Fibroblast of lung (primary cell): ENCODE measurements around the gene MAST2. TPM values are rescaled to one million over a fixed set of nuclear protein-coding genes. Genes with fewer than 3 reads are reported as not detected.

ENCODE experiments used
- DNase-seq, 2 donors: peaks; one replicate each; pipeline versions ENCODE4 v3.0.0 to v3.0.0-alpha.2; 2010; ENCODE audit warnings: low read depth in 2 of 2
- H2AFZ ChIP-seq: 2 replicates; pipeline ENCODE4 v1.5.1; 2012; ENCODE audit warnings: low read length, control low read depth, inconsistent platforms
- H3K27ac ChIP-seq: 2 replicates; pipeline ENCODE4 v1.5.1; 2011; ENCODE audit warnings: low read length, control low read depth; ENCODE audit not compliant: insufficient read depth
- H3K27me3 ChIP-seq: 2 replicates; pipeline ENCODE4 v1.5.1; 2011; ENCODE audit warnings: mild to moderate bottlenecking, low read length; ENCODE audit not compliant: control insufficient read depth, insufficient read depth
- H3K36me3 ChIP-seq: 2 replicates; pipeline ENCODE4 v1.5.1; 2011; ENCODE audit warnings: low read length; ENCODE audit not compliant: control insufficient read depth, insufficient read depth
- H3K4me1 ChIP-seq: 2 replicates; pipeline ENCODE4 v1.5.1; 2011; ENCODE audit warnings: low read length; ENCODE audit not compliant: control insufficient read depth, insufficient read depth; ENCODE audit errors: extremely low read depth
- H3K4me2 ChIP-seq: 2 replicates; pipeline ENCODE4 v1.5.1; 2011; ENCODE audit warnings: low read length, control low read depth; ENCODE audit not compliant: insufficient read depth; ENCODE audit errors: extremely low read depth
- H3K4me3 ChIP-seq, 4 experiments: fragments of 200-600 bp in 1 of 4; sonication (generic) in 1 of 4; replicated peaks in 1 of 4; 2 replicates each; pipeline ENCODE4 v1.5.1; 2011 to 2016; ENCODE audit warnings: low read length in 4 of 4, low read depth in 3 of 4, mild to moderate bottlenecking in 3 of 4, control low read depth in 2 of 4, inconsistent platforms in 1 of 4, mixed read lengths in 1 of 4; ENCODE audit not compliant: insufficient read depth in 1 of 4; ENCODE audit errors: control extremely low read depth in 1 of 4
- H3K79me2 ChIP-seq: 2 replicates; pipeline ENCODE4 v1.5.1; 2012; ENCODE audit warnings: mild to moderate bottlenecking, low read length, inconsistent platforms; ENCODE audit not compliant: control insufficient read depth, insufficient read depth
- H3K9ac ChIP-seq: 2 replicates; pipeline ENCODE4 v1.5.1; 2011; ENCODE audit warnings: mild to moderate bottlenecking, low read length, control low read depth; ENCODE audit not compliant: insufficient read depth
- H3K9me3 ChIP-seq: 2 replicates; pipeline ENCODE4 v1.5.1; 2012; ENCODE audit warnings: low read depth, low read length; ENCODE audit not compliant: control insufficient read depth, insufficient read depth
- H4K20me1 ChIP-seq: 2 replicates; pipeline ENCODE4 v1.5.1; 2011; ENCODE audit warnings: low read length; ENCODE audit not compliant: control insufficient read depth, insufficient read depth; ENCODE audit errors: extremely low read depth
- EZH2 ChIP-seq: IDR thresholded peaks from 2 replicates; pipeline ENCODE4 v1.5.1; 2012; ENCODE audit warnings: low read length, control low read depth, mild to moderate bottlenecking; ENCODE audit errors: missing control alignments
- polyA plus RNA-seq, 2 donors: library from polyadenylated mRNA; depleted of rRNA in 1 of 2; stranded (reverse) in 1 of 2; unstranded in 1 of 2; fragments of >200 nt; gene quantifications; 2 replicates each; pipeline ENCODE4 v1.2.1, GENCODE V29; 2011 to 2012; ENCODE audit warnings: missing spikeins in 1 of 2
- total RNA-seq: library from RNA; depleted of rRNA; stranded (reverse); fragments of >200 nt; gene quantifications from 2 replicates; pipeline ENCODE4 v1.2.1, GENCODE V29; 2014
- TF ChIP-seq, protein P1 (sequence below), 2 donors: IDR thresholded peaks in 1 of 2; conservative IDR thresholded peaks in 1 of 2; 1 replicate in 1 of 2; 2 replicates in 1 of 2; pipeline ENCODE4 v1.5.1; 2011 to 2012; ENCODE audit warnings: low read length in 2 of 2, control low read depth in 1 of 2, inconsistent platforms in 1 of 2, low read depth in 1 of 2, mild to moderate bottlenecking in 1 of 2

Gene MAST2
- total and polyA plus RNA-seq, 2 donors (not counting 1 experiment from before 2014, with no cell fraction given): 17.5 to 24.9 TPM

DNA sequence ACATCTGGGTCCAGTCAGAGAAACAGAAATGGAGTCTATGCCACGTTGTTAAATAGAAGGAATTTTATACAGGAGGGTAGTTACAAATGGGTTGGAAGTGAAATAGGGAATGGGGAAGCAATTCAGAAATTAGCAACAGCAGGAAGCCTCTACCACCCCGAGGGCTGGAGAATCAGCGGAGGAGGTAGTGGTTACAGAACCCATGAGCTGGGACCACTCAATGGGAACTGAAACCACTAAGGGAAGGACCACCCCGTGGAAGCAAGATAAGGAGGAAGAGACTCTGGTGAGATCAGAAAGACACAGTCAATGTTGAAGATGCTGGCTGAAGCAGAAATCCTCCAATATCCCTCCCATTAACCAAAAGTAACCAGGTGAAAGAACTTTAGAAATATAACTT is 15.5 kb upstream of the MAST2 start:
- Histone ChIP-seq H2AFZ (no peak overlapping the region), H3K9ac (no peak overlapping the region), H3K4me3 (no peak overlapping the region), H3K79me2 (no peaks in the 10 kb centered on the region), H3K9me3 (no peaks in the 10 kb centered on the region), H3K4me2 (no peak overlapping the region), H3K27me3 (peaks cover 1% of the 10 kb centered on the region), H3K4me1 (no peaks in the 10 kb centered on the region), H3K36me3 (no peaks in the 10 kb centered on the region), H3K27ac (no peak overlapping the region), H4K20me1 (no peaks in the 10 kb centered on the region)
- TF ChIP-seq, protein P1, sequence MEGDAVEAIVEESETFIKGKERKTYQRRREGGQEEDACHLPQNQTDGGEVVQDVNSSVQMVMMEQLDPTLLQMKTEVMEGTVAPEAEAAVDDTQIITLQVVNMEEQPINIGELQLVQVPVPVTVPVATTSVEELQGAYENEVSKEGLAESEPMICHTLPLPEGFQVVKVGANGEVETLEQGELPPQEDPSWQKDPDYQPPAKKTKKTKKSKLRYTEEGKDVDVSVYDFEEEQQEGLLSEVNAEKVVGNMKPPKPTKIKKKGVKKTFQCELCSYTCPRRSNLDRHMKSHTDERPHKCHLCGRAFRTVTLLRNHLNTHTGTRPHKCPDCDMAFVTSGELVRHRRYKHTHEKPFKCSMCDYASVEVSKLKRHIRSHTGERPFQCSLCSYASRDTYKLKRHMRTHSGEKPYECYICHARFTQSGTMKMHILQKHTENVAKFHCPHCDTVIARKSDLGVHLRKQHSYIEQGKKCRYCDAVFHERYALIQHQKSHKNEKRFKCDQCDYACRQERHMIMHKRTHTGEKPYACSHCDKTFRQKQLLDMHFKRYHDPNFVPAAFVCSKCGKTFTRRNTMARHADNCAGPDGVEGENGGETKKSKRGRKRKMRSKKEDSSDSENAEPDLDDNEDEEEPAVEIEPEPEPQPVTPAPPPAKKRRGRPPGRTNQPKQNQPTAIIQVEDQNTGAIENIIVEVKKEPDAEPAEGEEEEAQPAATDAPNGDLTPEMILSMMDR (conservative IDR thresholded peaks at IDR 0.05 in 1 of 2, IDR thresholded peaks at IDR 0.05 in 1 of 2; ENCODE audit: low read depth in 1 of 2, low read length in 2 of 2): no peak
- no peak for TF ChIP-seq EZH2
- DNase-seq: no peak

DNA sequence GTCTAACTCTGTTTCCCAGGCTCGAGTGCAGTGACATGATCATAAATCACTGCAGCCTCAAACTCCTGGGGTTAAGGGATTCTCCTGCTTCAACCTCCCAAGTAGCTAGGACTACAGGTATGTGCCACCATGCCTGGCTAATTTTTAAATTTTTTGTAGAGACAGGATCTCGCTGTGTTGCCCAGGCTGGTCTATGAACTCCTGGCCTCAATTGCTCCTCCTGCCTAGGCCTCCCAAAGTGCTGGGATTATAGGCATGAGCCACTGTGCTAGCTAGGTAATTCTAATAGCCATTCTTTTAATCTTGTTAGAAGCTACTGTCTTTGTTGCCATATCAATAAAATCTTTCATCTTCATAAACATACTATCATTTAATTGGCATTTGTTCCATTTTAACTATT is 13.8 kb upstream of the MAST2 start:
- no peak overlapping the region for H2AFZ ChIP-seq
- no peak overlapping the region for H3K9ac ChIP-seq
- no peaks in the 10 kb centered on the region for H3K36me3 ChIP-seq
- no peak overlapping the region for H3K4me2 ChIP-seq
- H3K4me1 ChIP-seq: no peaks in the 10 kb centered on the region
- H3K4me3 ChIP-seq: no peak overlapping the region
- no peaks in the 10 kb centered on the region for H3K79me2 ChIP-seq
- TF ChIP-seq, protein P1 (conservative IDR thresholded peaks at IDR 0.05 in 1 of 2, IDR thresholded peaks at IDR 0.05 in 1 of 2; ENCODE audit: low read depth in 1 of 2, low read length in 2 of 2): no peak
- no peak for TF ChIP-seq EZH2
- DNase-seq: no peak
- H4K20me1 ChIP-seq: no peaks in the 10 kb centered on the region
- H3K9me3 ChIP-seq: no peaks in the 10 kb centered on the region
- no peaks in the 10 kb centered on the region for H3K27me3 ChIP-seq
- no peak overlapping the region for H3K27ac ChIP-seq

DNA sequence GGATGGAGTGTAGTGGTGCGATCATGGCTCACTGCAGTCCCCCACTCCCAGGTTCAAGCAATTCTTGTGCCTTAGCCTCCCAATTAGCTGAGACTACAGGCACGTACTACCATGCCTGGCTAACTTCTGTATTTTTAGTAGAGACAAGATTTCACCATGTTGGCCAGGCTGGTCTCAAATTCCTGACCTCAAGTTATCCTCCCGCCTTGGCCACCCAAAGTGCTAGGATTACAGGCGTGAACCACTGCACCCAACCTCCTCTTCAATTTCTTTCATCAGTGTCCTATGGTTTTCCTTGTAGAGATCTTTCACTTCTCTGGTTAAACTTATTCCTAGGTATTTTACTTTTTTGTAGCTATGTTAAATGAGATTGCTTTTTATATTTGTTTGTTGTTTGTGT is 10.7 kb upstream of the MAST2 start:
- no peaks in the 10 kb centered on the region for H3K4me1 ChIP-seq
- TF ChIP-seq, protein P1 (conservative IDR thresholded peaks at IDR 0.05 in 1 of 2, IDR thresholded peaks at IDR 0.05 in 1 of 2; ENCODE audit: low read depth in 1 of 2, low read length in 2 of 2): no peak
- no peak for TF ChIP-seq EZH2
- H3K27ac ChIP-seq: no peak overlapping the region
- H3K79me2 ChIP-seq: no peaks in the 10 kb centered on the region
- H4K20me1 ChIP-seq: no peaks in the 10 kb centered on the region
- no peaks in the 10 kb centered on the region for H3K36me3 ChIP-seq
- no peak overlapping the region for H3K9ac ChIP-seq
- H3K27me3 ChIP-seq: no peaks in the 10 kb centered on the region
- no peaks in the 10 kb centered on the region for H3K9me3 ChIP-seq
- H3K4me2 ChIP-seq: no peak overlapping the region
- DNase-seq: no peak
- H2AFZ ChIP-seq: no peak overlapping the region
- no peak overlapping the region for H3K4me3 ChIP-seq
